ENCODE data around the gene PHF2. TPM values are rescaled to one million over a fixed set of nuclear protein-coding genes. Genes with fewer than 3 reads are reported as not detected.

The PHF2 gene
- total and polyA plus RNA-seq, 7 donors, result 10.9 to 31.9 (median 21.4) TPM

- TF ChIP-seq EP300 (IDR thresholded peaks at IDR 0.05) (no peak), CTCF (IDR thresholded peaks at IDR 0.05) (no peak), POLR2AphosphoS5 (IDR thresholded peaks at IDR 0.05) (no peak), POLR2A (IDR thresholded peaks at IDR 0.05) (no peak)
- Histone ChIP-seq H3K9me3 (no peaks in the 10 kb centered on the region), H3K4me1 (no peaks in the 10 kb centered on the region), H3K27ac (no peak overlapping the region), H3K36me3 (no peaks in the 10 kb centered on the region), H3K4me3 (no peak overlapping the region), H3K27me3 (no peaks in the 10 kb centered on the region)
- DNase-seq, result no peak
- WGBS, 2 donors, result 79 to 83% methylated on average over 2 of the region's 2 CpGs
- intact Hi-C loops (cut with DNase I), result no loop called here
Observed at GRCh38 chr9:93709600-93710369, 133.4 kb downstream of the PHF2 start.

- intact Hi-C loops (cut with DNase I), result no loop called here
- Histone ChIP-seq H3K4me1 (no peaks in the 10 kb centered on the region), H3K9me3 (no peaks in the 10 kb centered on the region), H3K36me3 (no peaks in the 10 kb centered on the region), H3K27me3 (no peaks in the 10 kb centered on the region), H3K27ac (no peak overlapping the region), H3K4me3 (no peak overlapping the region)
- no peak for DNase-seq
- WGBS, 2 donors, result 81 to 92% methylated on average over 6 of the region's 6 CpGs
- TF ChIP-seq CTCF (IDR thresholded peaks at IDR 0.05) (no peak), POLR2A (IDR thresholded peaks at IDR 0.05) (no peak), POLR2AphosphoS5 (IDR thresholded peaks at IDR 0.05) (no peak), EP300 (IDR thresholded peaks at IDR 0.05) (no peak)
Observed at GRCh38 chr9:93710370-93710723, 134.0 kb downstream of the PHF2 start.

DNA sequence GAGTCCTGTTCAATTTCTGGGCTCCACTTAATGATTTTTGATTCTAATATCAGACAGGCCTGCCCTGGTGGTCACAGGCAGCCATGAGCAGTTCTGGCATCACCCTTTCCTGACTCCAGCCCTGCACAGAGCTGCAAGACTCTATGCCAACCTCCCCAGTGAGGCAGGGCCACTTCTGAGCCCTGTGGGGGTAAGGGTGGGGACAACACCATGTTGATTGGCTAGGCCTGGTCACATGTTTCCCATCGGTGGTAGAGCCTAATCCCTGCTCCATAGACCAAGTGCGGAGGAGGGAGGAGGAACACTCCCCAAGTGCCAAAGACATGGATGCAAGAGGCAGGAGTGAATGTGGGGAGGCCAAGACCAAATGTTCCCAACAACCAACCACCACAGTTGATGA, 134.6 kb downstream of the PHF2 start:
- intact Hi-C loops (cut with DNase I), result no loop called here

DNA sequence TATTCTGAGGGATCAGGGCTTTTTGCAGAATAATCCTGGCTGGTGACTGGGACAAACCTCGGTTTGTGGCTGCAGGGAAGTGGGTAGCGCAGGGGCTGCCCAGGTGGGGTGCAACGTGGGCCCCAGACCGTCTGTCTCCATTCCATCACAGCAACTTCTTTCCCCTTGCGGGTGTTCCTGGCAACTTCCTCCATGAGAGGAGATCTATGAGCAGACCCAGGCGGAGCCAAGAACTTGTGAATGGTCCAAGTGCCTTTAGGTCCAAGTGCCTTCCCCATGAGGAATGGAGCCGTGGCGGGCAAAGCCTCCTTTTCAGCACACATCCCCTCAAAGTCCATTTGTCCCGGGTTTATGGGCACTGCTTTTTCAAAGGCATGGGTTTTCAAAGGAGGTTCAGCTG, 136.5 kb downstream of the PHF2 start:
- Histone ChIP-seq H3K4me3 (no peak overlapping the region), H3K27me3 (no peaks in the 10 kb centered on the region), H3K27ac (no peak overlapping the region), H3K9me3 (no peaks in the 10 kb centered on the region), H3K36me3 (no peaks in the 10 kb centered on the region), H3K4me1 (no peaks in the 10 kb centered on the region)
- intact Hi-C loops (cut with DNase I), result no loop called here
- no peak for TF ChIP-seq EP300 (IDR thresholded peaks at IDR 0.05)
- TF ChIP-seq POLR2A (IDR thresholded peaks at IDR 0.05), result no peak
- no peak for TF ChIP-seq POLR2AphosphoS5 (IDR thresholded peaks at IDR 0.05)
- no peak for TF ChIP-seq CTCF (IDR thresholded peaks at IDR 0.05)
- DNase-seq, result no peak
- 84 to 87% methylated on average over 9 of the region's 9 CpGs for whole genome bisulfite sequencing, 2 donors

More for the DNA sequence above, 134.6 kb downstream of the PHF2 start:
- Histone ChIP-seq H3K9me3 (no peaks in the 10 kb centered on the region), H3K36me3 (no peaks in the 10 kb centered on the region), H3K27me3 (no peaks in the 10 kb centered on the region), H3K4me1 (no peaks in the 10 kb centered on the region), H3K4me3 (no peak overlapping the region), H3K27ac (no peak overlapping the region)
- DNase-seq, result no peak
- 84 to 92% methylated on average over 2 of the region's 2 CpGs for WGBS, 2 donors
- TF ChIP-seq EP300 (IDR thresholded peaks at IDR 0.05) (no peak), POLR2A (IDR thresholded peaks at IDR 0.05) (no peak), POLR2AphosphoS5 (IDR thresholded peaks at IDR 0.05) (no peak), CTCF (IDR thresholded peaks at IDR 0.05) (no peak)

DNA sequence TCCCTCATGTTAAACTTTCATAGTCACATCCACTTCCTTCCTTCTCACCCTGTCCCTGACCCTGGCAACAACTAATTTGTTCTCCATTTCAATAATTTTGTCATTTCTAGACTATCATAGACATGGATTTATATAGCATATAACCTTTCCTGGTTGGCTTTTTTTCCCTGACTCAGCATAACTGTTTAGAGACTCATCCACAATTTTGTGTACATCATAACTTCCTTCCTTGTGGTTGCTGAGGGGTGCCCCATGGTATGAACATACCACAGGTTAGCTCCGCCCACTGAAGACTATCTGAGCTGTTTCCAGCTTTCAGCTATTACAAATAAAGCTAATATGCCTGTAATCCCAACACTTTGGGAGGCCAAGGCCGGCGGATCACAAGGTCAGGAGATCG, 137.3 kb downstream of the PHF2 start:
- intact Hi-C loops (cut with DNase I), result no loop called here
- Histone ChIP-seq H3K4me1 (no peaks in the 10 kb centered on the region), H3K27me3 (no peaks in the 10 kb centered on the region), H3K27ac (no peak overlapping the region), H3K4me3 (no peak overlapping the region), H3K9me3 (no peaks in the 10 kb centered on the region), H3K36me3 (no peaks in the 10 kb centered on the region)
- WGBS, 2 donors, result 79 to 87% methylated on average over 4 of the region's 4 CpGs
- no peak for TF ChIP-seq CTCF (IDR thresholded peaks at IDR 0.05)
- TF ChIP-seq POLR2A (IDR thresholded peaks at IDR 0.05), result no peak
- no peak for DNase-seq

Data from sigmoid colon (tissue), 7 donors.